HepG2 (cell line): ENCODE results near the gene CHCHD1. TPM values are rescaled to one million over a fixed set of nuclear protein-coding genes. Genes with fewer than 3 reads are reported as not detected.

Experiments used
- AGO1 ChIP-seq: fragments of 200-400 bp; formaldehyde crosslinking; IDR thresholded peaks from 2 replicates; pipeline ENCODE4 v1.6.1; 2017; ENCODE audit warnings: mild to moderate bottlenecking, low read depth, low read length, moderate library complexity; ENCODE audit not compliant: poor library complexity, severe bottlenecking
- CEBPG ChIP-seq: IDR thresholded peaks from 2 replicates; pipeline ENCODE4 v1.6.1; 2016
- CERS6 ChIP-seq: sonication (generic); formaldehyde crosslinking; IDR thresholded peaks from 2 replicates; pipeline ENCODE4 v1.5.0; 2020; ENCODE audit warnings: missing genetic modification reagents
- ETV6 ChIP-seq: sonication (generic); formaldehyde crosslinking; conservative IDR thresholded peaks from 2 replicates; pipeline ENCODE4 v1.4.0; 2020; ENCODE audit warnings: missing genetic modification reagents
- FOSL2 ChIP-seq: sonication (generic); formaldehyde crosslinking; IDR thresholded peaks from 2 replicates; pipeline ENCODE4 v1.4.0; 2020; ENCODE audit warnings: missing genetic modification reagents
- HBP1 ChIP-seq: IDR thresholded peaks from 2 replicates; pipeline ENCODE4 v1.6.1; 2016; ENCODE audit warnings: low read depth, control low read depth
- KDM1A ChIP-seq: IDR thresholded peaks from 2 replicates; pipeline ENCODE4 v1.6.1; 2016; ENCODE audit warnings: missing compliant biosample characterization
- MAFF ChIP-seq: IDR thresholded peaks from 2 replicates; pipeline ENCODE4 v1.6.1; 2011; ENCODE audit warnings: low read depth, low read length, improper control_type of control experiment
- MAX ChIP-seq: IDR thresholded peaks from 2 replicates; pipeline ENCODE4 v1.6.1; 2012; ENCODE audit warnings: inconsistent platforms
- NCOA1 ChIP-seq: sonication (generic); formaldehyde crosslinking; IDR thresholded peaks from 2 replicates; pipeline ENCODE4 v1.9.0; 2021; ENCODE audit warnings: missing genetic modification reagents
- NFKBIZ ChIP-seq: IDR thresholded peaks from 2 replicates; pipeline ENCODE4 v1.6.1; 2018; ENCODE audit warnings: missing genetic modification reagents, missing compliant biosample characterization
- PRDM4 ChIP-seq: sonication (generic); formaldehyde crosslinking; IDR thresholded peaks from 2 replicates; pipeline ENCODE4 v1.9.0; 2021; ENCODE audit warnings: missing genetic modification reagents, borderline replicate concordance
- RNF219 ChIP-seq: sonication (generic); formaldehyde crosslinking; IDR thresholded peaks from 2 replicates; pipeline ENCODE4 v1.5.0; 2020; ENCODE audit warnings: mild to moderate bottlenecking, missing genetic modification reagents
- SNAPC2 ChIP-seq: sonication (generic); formaldehyde crosslinking; IDR thresholded peaks from 2 replicates; pipeline ENCODE4 v1.8.1; 2022; ENCODE audit warnings: mild to moderate bottlenecking, missing genetic modification reagents
- SYNCRIP ChIP-seq: fragments of 200-400 bp; formaldehyde crosslinking; IDR thresholded peaks from 2 replicates; pipeline ENCODE4 v1.6.1; 2018; ENCODE audit warnings: mild to moderate bottlenecking, low read depth, low read length; ENCODE audit not compliant: insufficient read depth
- XRCC5 ChIP-seq: fragments of 200-400 bp; formaldehyde crosslinking; optimal IDR thresholded peaks from 2 replicates; pipeline ENCODE3; 2017; ENCODE audit warnings: mild to moderate bottlenecking, low read length
- ZEB1 ChIP-seq: IDR thresholded peaks from 2 replicates; pipeline ENCODE4 v1.6.1; 2012; ENCODE audit warnings: mild to moderate bottlenecking, low read depth, inconsistent platforms; ENCODE audit not compliant: insufficient replicate concordance
- ZFY ChIP-seq: sonication (generic); formaldehyde crosslinking; IDR thresholded peaks from 2 replicates; pipeline ENCODE4 v1.4.0; 2020; ENCODE audit warnings: missing genetic modification reagents
- ZMAT5 ChIP-seq: sonication (generic); formaldehyde crosslinking; IDR thresholded peaks from 2 replicates; pipeline ENCODE4 v1.5.0; 2020; ENCODE audit warnings: mild to moderate bottlenecking, low read depth, missing genetic modification reagents, borderline replicate concordance
- ZNF430 ChIP-seq: sonication (generic); formaldehyde crosslinking; IDR thresholded peaks from 2 replicates; pipeline ENCODE4 v1.9.0; 2021; ENCODE audit warnings: mild to moderate bottlenecking, missing genetic modification reagents
- ZNF607 ChIP-seq: sonication (generic); formaldehyde crosslinking; IDR thresholded peaks from 2 replicates; pipeline ENCODE4 v1.5.1; 2020; ENCODE audit warnings: missing genetic modification reagents, mild to moderate bottlenecking, borderline replicate concordance
- ZNF724P ChIP-seq: sonication (generic); formaldehyde crosslinking; IDR thresholded peaks from 2 replicates; pipeline ENCODE4 v1.8.0; 2022; ENCODE audit warnings: missing genetic modification reagents, borderline replicate concordance
- polyA plus RNA-seq, 8 experiments: library from polyadenylated mRNA; depleted of rRNA in 3 of 8; stranded (reverse) in 7 of 8; unstranded in 1 of 8; fragments of >200 nt; fragmentation: Illumina TruSeq in 4 of 8; extraction: Trizol in 4 of 8; gene quantifications; 2 replicates each; pipeline versions ENCODE4 v1.2.1 to v1.2.3, GENCODE V29; 2011 to 2016; ENCODE audit warnings: low read depth in 4 of 8, missing spikeins in 1 of 8, mixed read lengths in 1 of 8; ENCODE audit not compliant: insufficient read depth in 1 of 8
- total RNA-seq, 5 experiments: library from RNA; depleted of rRNA; stranded (reverse); fragments of >200 nt; fragmentation: Illumina TruSeq; extraction: Trizol; gene quantifications; 2 replicates each; pipeline ENCODE4 v1.2.3, GENCODE V29; 2016; ENCODE audit warnings: low read depth in 1 of 5

CHCHD1 gene
- total and polyA plus RNA-seq, 2 of the 13 experiments (the other 11 are each of a cell fraction or from before 2014, with no cell fraction given): 36.9 to 71.2 TPM

- TF ChIP-seq HBP1 (peak; percentile 85), XRCC5 (peak; percentile 27), ZMAT5 (CRISPR knock-in tag) (no peak), ETV6 (no peak), NCOA1 (CRISPR knock-in tag) (peak; percentile 86; the same call in 1 of the 2 replicates), FOSL2 (CRISPR knock-in tag) (peak; percentile 40), ZNF724P (CRISPR knock-in tag) (no peak), MAFF (no peak), NFKBIZ (CRISPR knock-in tag) (no peak), RNF219 (CRISPR knock-in tag) (no peak; the same call in 1 of the 2 replicates), SNAPC2 (CRISPR knock-in tag) (0 out of 2 replicates have a peak, but pooled peaks have one; percentile 68), ZNF607 (CRISPR knock-in tag) (no peak), ZNF430 (peak; percentile 88), PRDM4 (CRISPR knock-in tag) (no peak), MAX (peak; percentile 80), ZEB1 (no peak), SYNCRIP (no peak), ZFY (CRISPR knock-in tag) (peak; percentile 75), AGO1 (no peak), KDM1A (CRISPR knock-in tag) (no peak), CERS6 (CRISPR knock-in tag) (no peak), CEBPG (CRISPR knock-in tag) (peak; percentile 68)
These were observed at the start of gene CHCHD1 (continued) for GRCh38 chr10:73781879-73782748.
